ENCODE data around the gene SPSB1.

GRCh38 chr1:9316512-9316911 is 23.8 kb downstream of the SPSB1 start:
- TF ChIP-seq CTCF (IDR thresholded peaks at IDR 0.05; ENCODE audit: insufficient read depth, low read length) (no peak), GABPA (IDR thresholded peaks at IDR 0.05; ENCODE audit: low read depth) (no peak), POLR2AphosphoS5 (IDR thresholded peaks at IDR 0.05; ENCODE audit: low read depth) (no peak)
- TF ChIP-seq, protein P1, sequence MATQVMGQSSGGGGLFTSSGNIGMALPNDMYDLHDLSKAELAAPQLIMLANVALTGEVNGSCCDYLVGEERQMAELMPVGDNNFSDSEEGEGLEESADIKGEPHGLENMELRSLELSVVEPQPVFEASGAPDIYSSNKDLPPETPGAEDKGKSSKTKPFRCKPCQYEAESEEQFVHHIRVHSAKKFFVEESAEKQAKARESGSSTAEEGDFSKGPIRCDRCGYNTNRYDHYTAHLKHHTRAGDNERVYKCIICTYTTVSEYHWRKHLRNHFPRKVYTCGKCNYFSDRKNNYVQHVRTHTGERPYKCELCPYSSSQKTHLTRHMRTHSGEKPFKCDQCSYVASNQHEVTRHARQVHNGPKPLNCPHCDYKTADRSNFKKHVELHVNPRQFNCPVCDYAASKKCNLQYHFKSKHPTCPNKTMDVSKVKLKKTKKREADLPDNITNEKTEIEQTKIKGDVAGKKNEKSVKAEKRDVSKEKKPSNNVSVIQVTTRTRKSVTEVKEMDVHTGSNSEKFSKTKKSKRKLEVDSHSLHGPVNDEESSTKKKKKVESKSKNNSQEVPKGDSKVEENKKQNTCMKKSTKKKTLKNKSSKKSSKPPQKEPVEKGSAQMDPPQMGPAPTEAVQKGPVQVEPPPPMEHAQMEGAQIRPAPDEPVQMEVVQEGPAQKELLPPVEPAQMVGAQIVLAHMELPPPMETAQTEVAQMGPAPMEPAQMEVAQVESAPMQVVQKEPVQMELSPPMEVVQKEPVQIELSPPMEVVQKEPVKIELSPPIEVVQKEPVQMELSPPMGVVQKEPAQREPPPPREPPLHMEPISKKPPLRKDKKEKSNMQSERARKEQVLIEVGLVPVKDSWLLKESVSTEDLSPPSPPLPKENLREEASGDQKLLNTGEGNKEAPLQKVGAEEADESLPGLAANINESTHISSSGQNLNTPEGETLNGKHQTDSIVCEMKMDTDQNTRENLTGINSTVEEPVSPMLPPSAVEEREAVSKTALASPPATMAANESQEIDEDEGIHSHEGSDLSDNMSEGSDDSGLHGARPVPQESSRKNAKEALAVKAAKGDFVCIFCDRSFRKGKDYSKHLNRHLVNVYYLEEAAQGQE (IDR thresholded peaks at IDR 0.05; ENCODE audit: insufficient replicate concordance, low read depth), result no peak

All from HL-60 (cell line).